H9 (cell line): Measurements from ENCODE around the gene GSTK1. TPM values are rescaled to one million over a fixed set of nuclear protein-coding genes. Genes with fewer than 3 reads are reported as not detected.

ENCODE experiments used
- DNase-seq: peaks from one replicate; pipeline ENCODE4 v3.0.0-alpha.2; 2017
- H2AFZ ChIP-seq: one replicate; pipeline ENCODE4 v1.6.1; 2013; ENCODE audit warnings: mild to moderate bottlenecking, low read length, control low read depth, moderate library complexity
- H2AK5ac ChIP-seq: 2 replicates; pipeline ENCODE4 v1.6.1; 2013; ENCODE audit warnings: low read length, control low read depth, mixed read lengths; ENCODE audit not compliant: insufficient read length
- H2BK120ac ChIP-seq: one replicate; pipeline ENCODE4 v1.6.1; 2013; ENCODE audit warnings: low read depth, mild to moderate bottlenecking, low read length, control low read depth, inconsistent platforms; ENCODE audit not compliant: poor library complexity, severe bottlenecking
- H2BK12ac ChIP-seq: 2 replicates; pipeline ENCODE4 v1.6.1; 2013; ENCODE audit warnings: low read length, control low read depth, mixed read lengths, low read depth; ENCODE audit not compliant: insufficient read length
- H2BK15ac ChIP-seq: 2 replicates; pipeline ENCODE4 v1.6.1; 2013; ENCODE audit warnings: low read depth, low read length, control low read depth
- H2BK20ac ChIP-seq: one replicate; pipeline ENCODE4 v1.6.1; 2013; ENCODE audit warnings: low read depth, mild to moderate bottlenecking, low read length, control low read depth, inconsistent platforms; ENCODE audit not compliant: poor library complexity, severe bottlenecking
- H2BK5ac ChIP-seq: 2 replicates; pipeline ENCODE4 v1.6.1; 2013; ENCODE audit warnings: low read length, control low read depth, mixed read lengths; ENCODE audit not compliant: insufficient read length
- H3K14ac ChIP-seq: 2 replicates; pipeline ENCODE4 v1.6.1; 2013; ENCODE audit warnings: low read length, control low read depth; ENCODE audit not compliant: insufficient read depth
- H3K18ac ChIP-seq: 2 replicates; pipeline ENCODE4 v1.6.1; 2013; ENCODE audit warnings: low read depth, mild to moderate bottlenecking, mixed read lengths, low read length, control low read depth; ENCODE audit not compliant: insufficient read length
- H3K23ac ChIP-seq: 2 replicates; pipeline ENCODE4 v1.6.1; 2013; ENCODE audit warnings: low read length, control low read depth, mixed read lengths, low read depth; ENCODE audit not compliant: insufficient read length
- H3K23me2 ChIP-seq: 2 replicates; pipeline ENCODE4 v1.6.1; 2013; ENCODE audit warnings: low read depth, mild to moderate bottlenecking, mixed read lengths, low read length, control low read depth; ENCODE audit not compliant: insufficient read length, poor library complexity, severe bottlenecking
- H3K27ac ChIP-seq: 2 replicates; pipeline ENCODE4 v1.5.1; 2013; ENCODE audit warnings: low read length, control low read depth, mixed read lengths, low read depth; ENCODE audit not compliant: insufficient read length
- H3K27me3 ChIP-seq: 2 replicates; pipeline ENCODE4 v1.6.1; 2013; ENCODE audit warnings: low read length, control low read depth, inconsistent platforms; ENCODE audit not compliant: insufficient read depth
- H3K4ac ChIP-seq: 2 replicates; pipeline ENCODE4 v1.6.1; 2013; ENCODE audit warnings: low read depth, mild to moderate bottlenecking, control low read depth, inconsistent platforms, low read length, moderate library complexity
- H3K4me1 ChIP-seq: 2 replicates; pipeline ENCODE4 v1.6.1; 2013; ENCODE audit warnings: low read length, control low read depth, inconsistent platforms; ENCODE audit not compliant: insufficient read depth
- H3K4me2 ChIP-seq: 2 replicates; pipeline ENCODE4 v1.6.1; 2013; ENCODE audit warnings: low read length, control low read depth, mixed read lengths; ENCODE audit not compliant: insufficient read length, insufficient read depth
- H3K56ac ChIP-seq: 2 replicates; pipeline ENCODE4 v1.6.1; 2013; ENCODE audit warnings: low read depth, mild to moderate bottlenecking, mixed read lengths, low read length, control low read depth; ENCODE audit not compliant: insufficient read length
- H3K79me1 ChIP-seq: 2 replicates; pipeline ENCODE4 v1.6.1; 2013; ENCODE audit warnings: low read depth, mild to moderate bottlenecking, moderate library complexity, low read length, control low read depth, inconsistent platforms; ENCODE audit not compliant: insufficient read depth, poor library complexity, severe bottlenecking
- H3K79me2 ChIP-seq: 2 replicates; pipeline ENCODE4 v1.6.1; 2013; ENCODE audit warnings: low read length, control low read depth, inconsistent platforms; ENCODE audit not compliant: insufficient read depth
- H3K9ac ChIP-seq: 2 replicates; pipeline ENCODE4 v1.6.1; 2013; ENCODE audit warnings: low read length, control low read depth, mixed read lengths; ENCODE audit not compliant: insufficient read length; ENCODE audit errors: extremely low read depth
- H3K9me3 ChIP-seq: one replicate; pipeline ENCODE4 v1.6.1; 2013; ENCODE audit warnings: low read depth, low read length, inconsistent platforms; ENCODE audit not compliant: control insufficient read depth
- H3T11ph ChIP-seq: one replicate; pipeline ENCODE4 v1.6.1; 2013; ENCODE audit warnings: mild to moderate bottlenecking, low read length, control low read depth, inconsistent platforms
- H4K20me1 ChIP-seq: one replicate; pipeline ENCODE4 v1.6.1; 2013; ENCODE audit not compliant: control insufficient read depth, insufficient read length, insufficient read depth
- H4K5ac ChIP-seq: 2 replicates; pipeline ENCODE4 v1.6.1; 2013; ENCODE audit warnings: low read depth, mild to moderate bottlenecking, mixed read lengths, low read length, control low read depth; ENCODE audit not compliant: insufficient read length
- H4K8ac ChIP-seq: replicated peaks from 2 replicates; pipeline ENCODE4 v1.6.1; 2013; ENCODE audit warnings: low read length, control low read depth, mixed read lengths, low read depth; ENCODE audit not compliant: insufficient read length
- H4K91ac ChIP-seq: 2 replicates; pipeline ENCODE4 v1.6.1; 2013; ENCODE audit warnings: low read depth, mild to moderate bottlenecking, moderate library complexity, mixed read lengths, low read length, control low read depth; ENCODE audit not compliant: insufficient read length
- H3K27ac Mint-ChIP-seq, 3 experiments: 2 replicates in 2 of 3; 3 replicates in 1 of 3; pipeline ENCODE4 v1.8.0; 2020 to 2021; ENCODE audit warnings: mixed read lengths in 3 of 3, mild to moderate bottlenecking in 1 of 3, moderate library complexity in 1 of 3
- H3K27me3 Mint-ChIP-seq: 2 replicates; pipeline ENCODE4 v1.8.0; 2021; ENCODE audit warnings: low read depth, mild to moderate bottlenecking, moderate library complexity, mixed read lengths
- H3K36me3 Mint-ChIP-seq, 3 experiments: 2 replicates in 2 of 3; 3 replicates in 1 of 3; pipeline ENCODE4 v1.8.0; 2020 to 2021; ENCODE audit warnings: low read depth in 3 of 3, mixed read lengths in 3 of 3; ENCODE audit not compliant: insufficient read depth in 1 of 3
- H3K4me1 Mint-ChIP-seq, 2 experiments: 2 replicates each; pipeline ENCODE4 v1.8.0; 2020; ENCODE audit warnings: mixed read lengths in 2 of 2
- H3K4me3 Mint-ChIP-seq, 2 experiments: 2 replicates in 1 of 2; 3 replicates in 1 of 2; pipeline ENCODE4 v1.8.0; 2020 to 2021; ENCODE audit warnings: mild to moderate bottlenecking in 2 of 2, mixed read lengths in 2 of 2, moderate library complexity in 1 of 2
- H3K9me3 Mint-ChIP-seq, 2 experiments: 2 replicates in 1 of 2; 3 replicates in 1 of 2; pipeline ENCODE4 v1.8.0; 2020; ENCODE audit warnings: mild to moderate bottlenecking in 2 of 2, mixed read lengths in 2 of 2, moderate library complexity in 1 of 2
- WGBS: extraction: QIAGEN DNeasy Blood & Tissue Kit; methylation state at CpG from one replicate; pipeline ENCODE4 v1.1.7; 2013; ENCODE audit warnings: missing lambda C conversion rate, low lambda C conversion rate, mixed read lengths; ENCODE audit not compliant: insufficient read length; ENCODE audit errors: extremely low coverage; 5-methylcytosine and 5-hydroxymethylcytosine counted together
- total RNA-seq: library from RNA; stranded (reverse); gene quantifications from 2 replicates; pipeline ENCODE4 v1.2.1, GENCODE V29; 2021
- TF ChIP-seq, protein P1 (sequence below): fragments of 200-600 bp; sonication (generic); conservative IDR thresholded peaks from 3 replicates; pipeline ENCODE4 v1.8.0; 2021; ENCODE audit warnings: antibody characterized with exemption, mild to moderate bottlenecking

Gene GSTK1
- total RNA-seq, 1 experiment from 2014 or later = 36.1 TPM

DNA sequence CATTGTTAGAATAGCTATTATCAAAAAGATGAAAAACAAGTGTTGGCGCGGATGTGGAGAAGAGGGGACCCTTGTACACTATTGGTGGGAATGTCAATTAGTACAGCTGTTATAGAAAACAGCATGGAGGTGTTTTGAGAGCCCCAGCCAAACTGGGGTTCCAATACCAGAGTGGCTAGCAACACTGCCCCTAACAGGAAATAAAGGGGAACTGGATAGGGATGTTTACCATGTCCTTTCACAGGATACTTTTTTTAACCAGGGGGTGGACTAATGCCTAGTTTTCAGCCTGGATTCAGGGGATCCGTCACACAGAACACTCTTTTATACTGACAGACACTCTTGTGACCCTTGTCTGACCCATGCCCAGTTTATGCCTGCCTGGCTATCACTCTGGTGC, 6.9 kb upstream of the GSTK1 start:
- H3K9me3 Mint-ChIP-seq = no peaks in the 10 kb centered on the region
- no peak overlapping the region; the same call in 1 of the 2 replicates for H2BK15ac ChIP-seq
- no peak overlapping the region for H3K18ac ChIP-seq
- H2BK20ac ChIP-seq = no peak overlapping the region
- no peak for DNase-seq
- TF ChIP-seq, protein P1, sequence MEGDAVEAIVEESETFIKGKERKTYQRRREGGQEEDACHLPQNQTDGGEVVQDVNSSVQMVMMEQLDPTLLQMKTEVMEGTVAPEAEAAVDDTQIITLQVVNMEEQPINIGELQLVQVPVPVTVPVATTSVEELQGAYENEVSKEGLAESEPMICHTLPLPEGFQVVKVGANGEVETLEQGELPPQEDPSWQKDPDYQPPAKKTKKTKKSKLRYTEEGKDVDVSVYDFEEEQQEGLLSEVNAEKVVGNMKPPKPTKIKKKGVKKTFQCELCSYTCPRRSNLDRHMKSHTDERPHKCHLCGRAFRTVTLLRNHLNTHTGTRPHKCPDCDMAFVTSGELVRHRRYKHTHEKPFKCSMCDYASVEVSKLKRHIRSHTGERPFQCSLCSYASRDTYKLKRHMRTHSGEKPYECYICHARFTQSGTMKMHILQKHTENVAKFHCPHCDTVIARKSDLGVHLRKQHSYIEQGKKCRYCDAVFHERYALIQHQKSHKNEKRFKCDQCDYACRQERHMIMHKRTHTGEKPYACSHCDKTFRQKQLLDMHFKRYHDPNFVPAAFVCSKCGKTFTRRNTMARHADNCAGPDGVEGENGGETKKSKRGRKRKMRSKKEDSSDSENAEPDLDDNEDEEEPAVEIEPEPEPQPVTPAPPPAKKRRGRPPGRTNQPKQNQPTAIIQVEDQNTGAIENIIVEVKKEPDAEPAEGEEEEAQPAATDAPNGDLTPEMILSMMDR = peak; percentile 52; the same call in 2 of the 3 replicates
- no peak overlapping the region for H3K4me2 ChIP-seq
- peaks cover 1% of the 10 kb centered on the region; the same call in 1 of the 2 replicates for H3K27me3 Mint-ChIP-seq
- H3K27ac ChIP-seq = no peak overlapping the region
- no peaks in the 10 kb centered on the region for H3K23me2 ChIP-seq
- no peak overlapping the region for H2BK12ac ChIP-seq
- no peak overlapping the region for H3K27ac Mint-ChIP-seq
- no peak overlapping the region for H2BK120ac ChIP-seq
- H2AK5ac ChIP-seq = no peak overlapping the region
- H3K36me3 Mint-ChIP-seq = no peaks in the 10 kb centered on the region
- no peaks in the 10 kb centered on the region for H3K27me3 ChIP-seq
- no peak overlapping the region for H4K5ac ChIP-seq
- no peak overlapping the region for H3K23ac ChIP-seq
- no peak overlapping the region for H4K91ac ChIP-seq
- no peaks in the 10 kb centered on the region for H3K79me2 ChIP-seq
- no peak overlapping the region for H2BK5ac ChIP-seq
- no peak overlapping the region for H2AFZ ChIP-seq
- no peak overlapping the region for H3K56ac ChIP-seq
- no peak overlapping the region for H3K14ac ChIP-seq
- H4K8ac ChIP-seq = no peak overlapping the region
- no peak overlapping the region for H3K9ac ChIP-seq
- no peaks in the 10 kb centered on the region for H3K9me3 ChIP-seq
- H3K79me1 ChIP-seq = no peaks in the 10 kb centered on the region
- WGBS = no CpG with 5 or more reads among the region's 3 CpGs
- H3K4me3 Mint-ChIP-seq = no peak overlapping the region
- H3K4me1 Mint-ChIP-seq = no peaks in the 10 kb centered on the region
- no peaks in the 10 kb centered on the region for H3K4me1 ChIP-seq
- no peak overlapping the region for H3T11ph ChIP-seq
- no peak overlapping the region for H3K4ac ChIP-seq
- H4K20me1 ChIP-seq = no peaks in the 10 kb centered on the region
